HG03432 (cell line): ENCODE measurements around the gene PSTPIP2.
"Not testable (repeated sequence)": the region's sequence is repeated elsewhere in the genome, so short reads cannot be mapped to it uniquely, and the experiment has no call there.

Experiments used
- ATAC-seq: cut with Tn5 transposase; IDR thresholded peaks from one replicate; pipeline ENCODE4 v1.9.1; 2021; ENCODE audit warnings: mild to moderate bottlenecking, moderate library complexity; ENCODE audit not compliant: unreplicated experiment

Gene PSTPIP2

GRCh38 chr18:46070232-46070631, 1.8 kb downstream of the PSTPIP2 start:
- no peak for ATAC-seq

GRCh38 chr18:46069524-46069923, 2.5 kb downstream of the PSTPIP2 start:
- ATAC-seq: no peak

DNA sequence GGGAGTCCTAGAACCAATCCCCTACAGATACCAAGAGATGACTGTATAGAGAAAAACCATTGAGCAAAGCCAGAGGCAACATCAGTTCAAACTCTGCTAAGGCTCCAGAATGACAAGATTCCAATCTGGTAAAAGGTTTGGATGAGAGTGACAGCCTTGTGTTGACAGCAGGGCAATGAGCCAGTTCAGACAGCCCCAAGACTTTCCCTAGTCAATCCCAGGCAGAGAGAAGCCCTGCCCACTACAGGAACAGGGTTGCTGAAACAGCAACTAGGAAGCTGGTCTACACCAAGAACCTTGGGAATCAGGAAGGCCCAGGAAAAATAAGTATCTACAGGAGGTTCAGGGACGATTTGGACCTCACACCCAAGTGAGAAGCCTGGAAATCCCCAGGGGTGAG, 3.3 kb downstream of the PSTPIP2 start:
- ATAC-seq: no peak

GRCh38 chr18:46067438-46068007, 4.5 kb downstream of the PSTPIP2 start:
- ATAC-seq: no peak

DNA sequence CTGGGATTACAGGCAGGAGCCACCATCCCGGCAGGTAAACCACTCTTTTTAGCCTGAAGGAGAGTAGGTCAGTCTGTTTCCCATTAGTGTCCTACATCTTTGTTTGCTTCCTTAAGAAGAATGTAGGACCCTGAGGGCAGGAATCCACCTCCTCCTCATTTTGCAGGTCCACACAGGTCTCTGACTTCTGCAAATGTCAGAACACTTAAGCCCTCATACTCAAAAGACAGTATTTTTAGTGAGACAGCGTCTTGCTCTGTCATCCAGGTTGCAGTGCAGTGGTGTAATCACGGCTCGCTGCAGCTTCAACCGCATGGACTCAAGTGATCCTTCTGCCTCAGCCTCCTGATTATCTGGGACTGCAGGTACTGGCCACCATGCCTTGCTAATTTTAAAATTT, 9.3 kb downstream of the PSTPIP2 start:
- no peak for ATAC-seq

DNA sequence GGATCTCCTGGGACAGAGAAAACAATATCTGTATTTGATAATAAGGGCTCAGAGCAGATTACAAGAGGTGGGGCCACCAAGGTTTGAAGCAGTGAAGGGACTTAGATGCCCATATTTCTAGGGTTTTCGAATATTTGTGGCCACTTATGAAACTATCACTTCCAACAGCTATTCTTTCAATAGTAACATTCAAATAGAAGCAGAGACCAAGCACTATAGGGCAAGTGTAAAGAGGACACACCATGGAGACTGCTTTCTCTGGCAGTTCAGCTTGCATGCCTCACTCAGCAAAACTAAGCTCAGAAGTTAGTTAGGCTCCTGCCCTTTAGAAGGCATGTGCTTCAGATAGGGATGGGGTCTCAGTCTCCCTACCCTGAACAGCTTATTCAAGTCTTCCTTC, 10.3 kb downstream of the PSTPIP2 start:
- no peak for ATAC-seq

DNA sequence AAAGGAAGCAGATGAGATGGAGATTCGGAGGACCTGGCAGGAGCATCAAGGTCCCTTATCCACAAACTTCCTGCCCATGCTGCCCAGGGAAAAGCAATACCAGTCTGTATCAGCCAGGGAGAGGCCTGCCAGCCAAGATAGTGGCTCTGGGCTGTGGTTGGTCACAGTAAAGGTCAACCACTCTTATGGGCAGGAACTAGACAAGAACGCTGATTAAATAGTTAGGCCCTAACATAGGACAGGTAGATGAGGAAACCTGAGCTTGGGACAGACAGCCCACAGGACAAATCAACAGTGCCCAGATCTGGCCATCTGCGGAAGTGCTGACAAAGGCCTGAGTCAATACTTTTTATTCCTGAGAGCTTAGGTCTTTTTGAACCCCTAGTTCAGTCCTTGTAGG, 10.7 kb downstream of the PSTPIP2 start:
- no peak for ATAC-seq

GRCh38 chr18:46060359-46060841, 11.7 kb downstream of the PSTPIP2 start:
- no peak for ATAC-seq

DNA sequence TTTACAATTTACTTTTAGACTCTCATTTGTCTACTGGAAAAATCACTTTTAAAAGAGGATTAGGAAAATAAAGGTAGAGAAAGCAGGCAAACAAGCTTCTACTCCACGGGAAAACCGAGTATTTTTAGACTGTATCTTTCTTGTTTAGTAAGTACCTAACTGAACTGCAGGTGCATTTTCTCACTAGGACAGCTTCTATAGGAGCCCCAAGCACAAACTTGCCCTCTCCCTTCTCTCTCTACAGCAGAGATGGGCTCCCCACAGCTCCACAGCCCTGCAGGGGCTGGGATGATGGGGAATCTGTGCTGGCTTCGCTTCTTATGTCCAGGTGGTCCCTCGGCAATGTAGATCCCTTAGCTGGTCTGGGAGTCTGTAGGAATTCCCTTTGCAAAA, 16.2 kb downstream of the PSTPIP2 start:
- ATAC-seq: no peak

DNA sequence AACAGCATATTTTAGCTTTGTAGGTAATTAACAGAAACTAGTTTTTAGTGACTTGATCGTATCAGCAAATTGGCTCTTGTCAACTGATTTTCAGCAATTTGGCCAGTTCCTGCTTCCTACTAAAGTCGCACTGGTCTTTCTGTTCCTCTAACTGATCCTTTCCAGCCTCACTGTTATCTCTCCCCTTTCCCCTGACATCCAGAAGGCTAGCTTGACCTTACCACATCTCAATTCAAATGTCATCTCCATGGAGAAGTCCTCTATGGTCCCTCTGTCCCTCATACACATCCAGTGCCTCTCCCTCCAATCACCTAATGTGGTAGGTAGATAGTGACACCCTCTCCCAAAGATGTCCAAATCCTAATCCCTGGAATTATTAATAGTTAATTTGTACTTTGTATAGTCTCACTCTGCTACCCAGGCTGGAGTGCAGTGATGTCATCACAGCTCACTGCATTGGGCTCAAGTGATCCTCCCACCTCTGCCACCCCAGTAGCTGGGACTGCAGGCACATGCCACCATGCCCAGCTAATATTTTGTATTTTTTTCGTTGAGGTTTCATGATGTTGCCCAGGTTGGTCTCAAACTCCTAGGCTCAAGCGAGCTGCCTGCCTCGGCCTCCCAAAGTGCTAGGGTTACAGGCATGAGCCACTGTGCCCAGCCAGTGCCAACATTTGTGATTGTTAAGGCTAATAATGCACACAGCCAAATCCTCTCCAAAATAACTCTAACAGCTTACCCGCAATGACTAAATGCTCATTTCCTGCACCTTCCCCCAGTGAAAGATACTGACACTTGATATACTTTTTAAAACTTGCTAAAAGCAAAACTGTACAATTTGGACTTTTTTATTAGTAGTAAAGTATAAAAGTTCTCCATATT, 16.9 kb downstream of the PSTPIP2 start:
- ATAC-seq: peak; percentile 73

DNA sequence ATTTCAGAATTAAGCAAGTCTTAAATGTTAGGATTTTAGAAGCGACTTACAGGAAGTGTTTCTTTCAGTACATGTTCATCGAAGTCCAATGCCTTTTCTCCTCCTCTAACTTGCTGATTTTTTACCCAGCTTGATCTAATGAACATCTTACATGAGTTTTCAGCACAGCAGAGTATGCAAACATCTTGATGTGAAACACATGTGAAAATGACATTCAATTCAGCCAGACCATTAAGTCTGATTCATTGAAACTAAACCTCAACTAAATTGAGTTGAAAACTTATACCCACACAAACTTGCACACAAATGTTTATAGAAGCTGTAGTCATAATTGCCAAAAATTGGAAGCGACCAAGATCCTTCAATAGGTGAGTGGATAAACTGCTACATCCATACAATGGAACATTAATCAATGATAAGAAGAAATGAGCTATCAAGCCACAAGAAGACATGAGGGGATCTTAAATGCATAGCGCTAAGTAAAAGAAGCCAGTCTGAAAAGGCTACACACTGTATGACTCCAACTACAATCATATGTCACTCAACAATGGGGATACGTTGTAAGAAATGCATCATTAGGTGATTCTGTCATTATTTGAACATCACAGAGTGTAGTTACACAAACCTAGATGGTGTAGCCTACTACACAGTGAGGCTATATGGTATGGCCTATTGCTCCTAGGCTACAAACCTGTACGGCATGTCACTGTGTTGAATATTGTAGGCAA, 18.5 kb downstream of the PSTPIP2 start:
- no peak for ATAC-seq

- no peak for ATAC-seq
These were observed 20.2 kb downstream of the PSTPIP2 start for GRCh38 chr18:46051731-46052461.

GRCh38 chr18:46050268-46050667, 21.8 kb downstream of the PSTPIP2 start:
- no peak for ATAC-seq

GRCh38 chr18:46048641-46049040, 23.4 kb downstream of the PSTPIP2 start:
- ATAC-seq: no peak

DNA sequence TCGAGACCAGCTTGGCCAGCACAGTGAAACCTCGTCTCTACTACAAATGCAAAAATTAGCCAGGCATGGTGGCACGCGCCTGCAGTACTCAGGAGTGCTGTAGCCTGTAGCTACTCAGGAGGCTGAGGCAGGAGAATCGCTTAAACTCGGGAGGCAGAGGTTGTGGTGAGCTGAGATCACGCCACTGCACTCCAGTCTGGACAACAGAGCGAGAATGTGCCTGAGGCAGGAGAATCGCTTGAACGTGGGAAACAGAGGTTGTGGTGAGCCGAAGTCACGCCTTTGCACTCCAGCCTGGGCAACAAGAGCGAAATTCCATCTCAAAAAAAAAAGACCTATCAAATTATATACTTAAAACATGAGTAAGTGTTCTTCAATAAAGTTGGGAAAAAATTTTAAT, 24.7 kb downstream of the PSTPIP2 start:
- ATAC-seq: not testable (repeated sequence)

DNA sequence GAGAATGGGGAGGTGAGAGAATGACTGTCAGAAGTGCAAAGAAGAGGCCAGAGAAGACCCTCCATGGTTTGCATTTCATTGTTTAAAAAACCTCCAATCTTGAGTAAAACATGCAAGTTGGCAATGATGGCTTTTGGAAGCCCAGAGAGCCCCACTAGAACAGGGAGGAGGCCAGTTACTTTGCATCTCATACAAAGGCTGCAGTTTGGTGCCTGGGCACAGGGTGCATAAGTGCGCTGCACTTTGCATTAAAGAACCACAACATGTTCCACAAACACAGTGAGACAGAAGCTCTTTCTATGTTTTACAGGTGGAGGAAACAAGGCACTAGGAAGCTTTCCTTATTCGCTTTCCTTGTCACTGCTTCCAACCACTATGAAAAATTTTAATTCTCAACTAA, 25.4 kb downstream of the PSTPIP2 start:
- ATAC-seq: no peak

GRCh38 chr18:46046126-46046525, 25.9 kb downstream of the PSTPIP2 start:
- ATAC-seq: no peak

DNA sequence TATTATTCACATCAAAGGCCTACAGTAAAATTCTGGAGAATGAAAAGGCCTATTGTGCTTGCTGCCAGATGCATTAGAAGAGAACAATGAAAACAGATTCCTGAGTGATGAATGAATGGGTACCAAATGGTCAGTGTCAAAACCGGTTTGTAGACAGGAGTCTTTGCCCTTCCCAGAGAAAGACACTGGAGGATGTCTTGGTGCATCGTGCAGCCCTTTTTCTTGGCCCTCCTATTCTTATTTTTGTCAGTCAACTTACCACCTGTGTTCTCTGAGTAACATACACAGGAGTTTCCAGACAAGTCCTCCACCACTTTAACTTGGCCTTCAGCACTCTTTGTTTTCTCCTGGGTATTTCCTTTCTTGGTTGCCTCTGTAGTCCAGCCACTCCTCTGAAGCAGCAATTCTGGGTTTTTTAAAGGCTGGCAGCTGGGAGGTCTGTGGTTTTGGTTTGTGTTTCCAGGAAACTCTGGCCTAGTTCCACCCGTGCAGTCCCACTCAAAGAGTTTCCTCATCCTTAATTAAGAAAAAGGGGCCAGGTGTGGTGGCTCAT, 29.4 kb downstream of the PSTPIP2 start:
- no peak for ATAC-seq

- ATAC-seq: no peak
These were observed 31.3 kb downstream of the PSTPIP2 start for GRCh38 chr18:46040747-46041104.

DNA sequence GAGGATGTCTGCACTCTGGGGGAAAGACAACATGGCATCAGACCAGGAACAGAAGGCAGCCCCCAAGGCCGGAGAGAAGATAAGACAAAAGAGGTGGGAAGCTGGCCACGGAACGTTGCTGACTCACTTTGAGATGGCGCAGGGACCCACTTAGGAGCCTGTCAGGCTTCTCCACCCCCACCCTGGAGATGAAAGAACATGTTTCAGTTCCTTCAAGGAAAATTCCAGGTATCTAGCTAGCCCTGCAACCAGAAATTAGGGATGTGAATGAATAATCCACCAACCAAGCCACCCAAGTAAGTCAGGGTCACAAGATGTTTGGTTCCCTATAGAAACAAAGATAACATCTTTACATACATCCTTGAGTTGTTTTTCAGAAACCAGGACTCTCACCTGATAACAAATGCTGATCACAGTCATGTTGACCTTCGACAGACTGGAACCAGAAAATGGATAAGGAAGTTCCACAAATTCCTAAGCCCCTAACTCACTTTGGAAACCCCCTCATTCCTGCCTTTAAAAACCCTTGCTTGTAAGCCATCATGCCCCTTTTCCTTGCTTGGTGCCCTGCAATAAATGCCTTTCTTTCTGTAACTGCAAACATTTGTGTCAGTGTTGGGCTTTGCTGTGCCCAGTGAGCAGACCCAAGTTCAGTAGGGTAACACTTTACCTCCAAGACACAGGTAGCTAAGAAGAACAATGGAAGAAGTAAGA, 31.9 kb downstream of the PSTPIP2 start:
- no peak for ATAC-seq
